K562 (cell line): ENCODE measurements around the gene PLEKHS1. TPM values are rescaled to one million over a fixed set of nuclear protein-coding genes. Genes with fewer than 3 reads are reported as not detected.

Experiments
- ATAC-seq: fragments of 200-7000 bp; cut with Tn5 transposase; 3 replicates; pipeline ENCODE4 v1.9.1; 2020; ENCODE audit warnings: moderate library complexity
- BruUV-seq: library from RNA; stranded (reverse); fragments of 400-500 nt; replicated peaks from 2 replicates; lab custom pipeline; 2021; lab: Mats Ljungman, UMichigan
- CTCF ChIA-PET: fragments of 300-600 bp; formaldehyde crosslinking; extraction: SDS; loops from one replicate; lab custom pipeline; 2021; ENCODE audit warnings: low intra/inter-chr PET ratio; lab: Yijun Ruan, JAX
- POLR2A ChIA-PET: fragments of 300-600, 350-650 bp; sonication (Branson Sonifier 250); formaldehyde crosslinking; extraction: SDS; loops from one replicate; lab custom pipeline; 2021; ENCODE audit warnings: antibody characterized with exemption, inconsistent platforms; lab: Yijun Ruan, JAX
- DNase-seq, 4 experiments: peaks; one replicate each; pipeline versions ENCODE4 v3.0.0 to v3.0.0-alpha.2; 2011 to 2018; ENCODE audit warnings: low spot score in 3 of 4, mixed read lengths in 3 of 4; ENCODE audit errors: extremely low read depth in 1 of 4
- FAIRE-seq: peaks from 2 replicates; lab custom pipeline; 2011; peaks lifted over from hg19 to GRCh38; lab: Jason Lieb, UNC
- H2AFZ ChIP-seq: 2 replicates; pipeline ENCODE4 v1.6.0; 2011; ENCODE audit warnings: low read depth, low read length, control low read depth, inconsistent platforms
- H3K27ac ChIP-seq: fragments of 200-600 bp; 3 replicates; pipeline ENCODE4 v1.8.0; 2011; ENCODE audit warnings: low read depth, mild to moderate bottlenecking, control low read depth, inconsistent platforms, low read length, moderate library complexity, mixed read lengths; ENCODE audit errors: extremely low read depth
- H3K27me3 ChIP-seq, 2 experiments: fragments of 300-600 bp in 1 of 2; 2 replicates in 1 of 2; 3 replicates in 1 of 2; pipeline versions ENCODE4 v1.6.0 to v1.8.0; 2011; ENCODE audit warnings: inconsistent platforms in 2 of 2, low read length in 2 of 2, mild to moderate bottlenecking in 1 of 2, mixed read lengths in 1 of 2, moderate library complexity in 1 of 2; ENCODE audit not compliant: control insufficient read depth in 2 of 2, insufficient read depth in 2 of 2
- H3K36me3 ChIP-seq: fragments of 300-600 bp; 3 replicates; pipeline ENCODE4 v1.8.0; 2011; ENCODE audit warnings: mild to moderate bottlenecking, low read length, inconsistent platforms; ENCODE audit not compliant: control insufficient read depth, insufficient read depth
- H3K4me1 ChIP-seq, 2 experiments: fragments of 200-600 bp in 1 of 2; replicated peaks in 1 of 2; 2 replicates in 1 of 2; 3 replicates in 1 of 2; pipeline versions ENCODE4 v1.5.1 to v1.8.0; 2011; ENCODE audit warnings: inconsistent platforms in 2 of 2, low read length in 2 of 2, mild to moderate bottlenecking in 1 of 2, mixed read lengths in 1 of 2, moderate library complexity in 1 of 2; ENCODE audit not compliant: control insufficient read depth in 2 of 2, insufficient read depth in 2 of 2
- H3K4me2 ChIP-seq: 2 replicates; pipeline ENCODE4 v1.6.1; 2011; ENCODE audit warnings: low read length, control low read depth, inconsistent platforms, mixed read lengths; ENCODE audit not compliant: insufficient read depth
- H3K4me3 ChIP-seq: fragments of 200-600 bp; sonication (generic), shearing (Covaris generic); 2 replicates; pipeline ENCODE4 v1.5.1; 2016; ENCODE audit warnings: control low read depth, inconsistent platforms
- H3K79me2 ChIP-seq: fragments of 200-600 bp; 3 replicates; pipeline ENCODE4 v1.8.0; 2011; ENCODE audit warnings: low read length, inconsistent platforms; ENCODE audit not compliant: control insufficient read depth, insufficient read depth
- H3K9ac ChIP-seq, 2 experiments: 2 replicates each; pipeline versions ENCODE4 v1.6.0 to v1.6.1; 2011; ENCODE audit warnings: low read depth in 2 of 2, low read length in 2 of 2, control low read depth in 1 of 2, inconsistent platforms in 1 of 2, mild to moderate bottlenecking in 1 of 2, mixed read lengths in 1 of 2; ENCODE audit not compliant: insufficient read depth in 1 of 2
- H3K9me1 ChIP-seq: one replicate; pipeline ENCODE4 v1.6.0; 2011; ENCODE audit warnings: inconsistent platforms, mild to moderate bottlenecking, low read length, moderate library complexity; ENCODE audit not compliant: control insufficient read depth, insufficient read depth
- H3K9me3 ChIP-seq: replicated peaks from 2 replicates; pipeline ENCODE4 v1.5.1; 2011; ENCODE audit warnings: low read depth, low read length, inconsistent platforms; ENCODE audit not compliant: control insufficient read depth, insufficient read depth
- H4K20me1 ChIP-seq: replicated peaks from 2 replicates; pipeline ENCODE4 v1.6.1; 2011; ENCODE audit warnings: low read length, inconsistent platforms, mixed read lengths; ENCODE audit not compliant: control insufficient read depth, insufficient read depth
- CAMTA2 ChIP-seq: fragments of 250-450 bp; sonication (Bioruptor Pico); conservative IDR thresholded peaks from 2 replicates; pipeline ENCODE4 v1.5.1; 2022
- ELK3 ChIP-seq: fragments of 450-650 bp; formaldehyde crosslinking; IDR thresholded peaks from 2 replicates; pipeline ENCODE4 v1.4.0; 2020; ENCODE audit warnings: mild to moderate bottlenecking
- HLTF ChIP-seq: fragments of 450-650 bp; IDR thresholded peaks from 2 replicates; pipeline ENCODE4 v1.6.1; 2016
- RBM22 ChIP-seq: fragments of 200-400 bp; formaldehyde crosslinking; IDR thresholded peaks from 2 replicates; pipeline ENCODE4 v1.6.1; 2018; ENCODE audit warnings: low read length, low read depth; ENCODE audit not compliant: poor library complexity, severe bottlenecking
- SREBF1 ChIP-seq: fragments of 150-350 bp; IDR thresholded peaks from 2 replicates; pipeline ENCODE4 v1.6.1; 2014; ENCODE audit warnings: antibody characterized with exemption, low read depth, low read length, borderline replicate concordance
- VEZF1 ChIP-seq: fragments of 200-800 bp; sonication (Bioruptor generic); IDR thresholded peaks from 2 replicates; pipeline ENCODE4 v1.6.1; 2017; ENCODE audit warnings: missing genetic modification characterization, missing compliant biosample characterization
- ZBTB5 ChIP-seq: fragments of 450-650 bp; IDR thresholded peaks from 2 replicates; pipeline ENCODE4 v1.6.1; 2017; ENCODE audit warnings: antibody characterized with exemption
- ZNF785 ChIP-seq: fragments of 250-450 bp; sonication (Bioruptor Pico); IDR thresholded peaks from 2 replicates; pipeline ENCODE4 v1.4.0; 2020; ENCODE audit warnings: mild to moderate bottlenecking
- WGBS: fragments of 100-300 bp; shearing (Covaris generic); methylation state at CpG from one replicate; pipeline ENCODE4 v1.1.6; 2016; ENCODE audit warnings: low coverage, mixed read lengths; ENCODE audit not compliant: insufficient coverage; ENCODE audit errors: missing lambda C conversion rate; 5-methylcytosine and 5-hydroxymethylcytosine counted together
- in situ Hi-C: fragments of 300-500 bp; cut with MboI; formaldehyde crosslinking; loops from 4 replicates; pipeline ENCODE4 v1.15.0; 2018; ENCODE audit warnings: inconsistent platforms, mixed read lengths
- intact Hi-C: fragments of 100-400 bp; cut with micrococcal nuclease; formaldehyde crosslinking; loops from 2 replicates; pipeline ENCODE4 v1.14.2; 2022
- polyA plus RNA-seq, 8 experiments: library from polyadenylated mRNA; depleted of rRNA in 4 of 8; stranded (reverse) in 5 of 8; unstranded in 3 of 8; fragments of >200 nt; fragmentation: Nextera tagmentation in 2 of 8; fragmentation: Illumina TruSeq in 1 of 8; extraction: Ambion mirVana in 2 of 8; extraction: Trizol in 1 of 8; gene quantifications; 2 replicates each; pipeline versions ENCODE4 v1.2.1 to v1.2.3, GENCODE V29; 2011 to 2014; ENCODE audit warnings: inconsistent platforms in 1 of 8, missing spikeins in 1 of 8
- total RNA-seq, 7 experiments: library from RNA; depleted of rRNA in 6 of 7; stranded (reverse); fragments of >200 nt in 6 of 7; fragmentation: Illumina TruSeq in 2 of 7; extraction: Trizol in 2 of 7; gene quantifications; 2 replicates each; pipeline versions ENCODE4 v1.2.1 to v1.2.3, GENCODE V29; 2011 to 2021; ENCODE audit warnings: low replicate concordance in 1 of 7

The PLEKHS1 gene
- total and polyA plus RNA-seq, 9 of the 15 experiments (the other 6 are each of a cell fraction or from before 2014, with no cell fraction given), result not detected

- in situ Hi-C loops, result no loop called here
- FAIRE-seq, result no peak
- H3K27ac ChIP-seq, result no peak overlapping the region
- H3K9me3 ChIP-seq, result no peaks in the 10 kb centered on the region
- no peaks in the 10 kb centered on the region for H3K9me1 ChIP-seq
- H3K4me1 ChIP-seq, result peaks cover 0 to 5% of the 10 kb centered on the region in 2 experiments; a peak in 2 of 5 replicates
- ChIA-PET POLR2A (interaction anchor here (0.6 kb wide), 1 partner anchor 226 kb away, joined by 3 read pairs; no protein-coding TSS in a partner anchor), CTCF (no interaction called here)
- H4K20me1 ChIP-seq, result no peaks in the 10 kb centered on the region
- WGBS, result 6% methylated on average over 2 of the region's 2 CpGs
- no peaks in the 10 kb centered on the region for H3K27me3 ChIP-seq
- H2AFZ ChIP-seq, result no peak overlapping the region
- no peak for ATAC-seq
- no peak for DNase-seq
- no peak overlapping the region for H3K4me2 ChIP-seq
- no peaks in the 10 kb centered on the region for H3K79me2 ChIP-seq
- TF ChIP-seq ZBTB5, result no peak
- TF ChIP-seq HLTF, result no peak
- no peak for TF ChIP-seq VEZF1
- TF ChIP-seq ELK3 (CRISPR knock-in tag), result no peak
- no peak for TF ChIP-seq SREBF1
- no peak for TF ChIP-seq ZNF785 (CRISPR knock-in tag)
- no peak for TF ChIP-seq CAMTA2 (CRISPR knock-in tag)
- TF ChIP-seq RBM22, result no peak
- no peak overlapping the region for H3K4me3 ChIP-seq
- BruUV-seq, result no TSS peak
- H3K36me3 ChIP-seq, result no peaks in the 10 kb centered on the region
- intact Hi-C loops, result no loop called here
- no peak overlapping the region for H3K9ac ChIP-seq
Measured at GRCh38 chr10:113791691-113792090, 40.2 kb downstream of the PLEKHS1 start.
